Tibial nerve (tissue), 4 donors: ENCODE measurements around the gene GADD45G. TPM values are rescaled to one million over a fixed set of nuclear protein-coding genes. Genes with fewer than 3 reads are reported as not detected.

Experiments
- DNase-seq, 2 donors: peaks; one replicate each; pipeline ENCODE4 v3.0.0-alpha.2; 2019; ENCODE audit warnings: low spot score in 2 of 2
- H3K27ac ChIP-seq, 4 donors: fragments of 200-600 bp; sonication (generic) in 3 of 4; one replicate each; pipeline ENCODE4 v1.5.1; 2017 to 2019; ENCODE audit warnings: mild to moderate bottlenecking in 1 of 4
- H3K27me3 ChIP-seq, 2 donors: fragments of 200-600 bp; sonication (generic) in 1 of 2; one replicate each; pipeline versions ENCODE4 v1.5.1 to v1.6.0; 2017 to 2019
- H3K36me3 ChIP-seq, 3 donors: fragments of 200-600 bp; sonication (generic); one replicate each; pipeline ENCODE4 v1.5.1; 2018 to 2019
- H3K4me1 ChIP-seq, 4 donors: fragments of 200-600 bp; sonication (generic) in 3 of 4; one replicate each; pipeline ENCODE4 v1.5.1; 2017 to 2019
- H3K4me3 ChIP-seq, 4 donors: fragments of 200-600 bp; sonication (generic) in 3 of 4; one replicate each; pipeline ENCODE4 v1.5.1; 2017 to 2019; ENCODE audit warnings: mild to moderate bottlenecking in 1 of 4, moderate library complexity in 1 of 4
- H3K9me3 ChIP-seq, 4 donors: fragments of 200-600 bp; sonication (generic) in 3 of 4; one replicate each; pipeline ENCODE4 v1.5.1; 2017 to 2019
- CTCF ChIP-seq, 5 experiments: fragments of 200-600 bp in 3 of 5; fragments of 450-650 bp in 2 of 5; sonication (generic) in 3 of 5; IDR thresholded peaks; one replicate each; pipeline ENCODE4 v1.5.1; 2016 to 2019; ENCODE audit warnings: antibody characterized with exemption in 5 of 5, mild to moderate bottlenecking in 3 of 5, moderate library complexity in 2 of 5
- EP300 ChIP-seq, 2 donors: sonication (generic); formaldehyde crosslinking; IDR thresholded peaks; one replicate each; pipeline ENCODE4 v1.6.1; 2017; ENCODE audit warnings: antibody characterized with exemption in 2 of 2, mild to moderate bottlenecking in 1 of 2
- POLR2A ChIP-seq, 2 donors: fragments of 450-650 bp; IDR thresholded peaks; one replicate each; pipeline ENCODE4 v1.6.1; 2017; ENCODE audit warnings: antibody characterized with exemption in 2 of 2, mild to moderate bottlenecking in 2 of 2, moderate library complexity in 2 of 2
- WGBS, 2 donors: methylation state at CpG; one replicate each; pipeline ENCODE4 v1.1.5; 2018; 5-methylcytosine and 5-hydroxymethylcytosine counted together
- total RNA-seq, 4 donors: library from RNA; depleted of rRNA; stranded (reverse); fragments of >200 nt; gene quantifications; one replicate each; pipeline ENCODE4 v1.1.0, GENCODE V29; 2016

GADD45G gene
- total RNA-seq, 4 donors from 2014 or later, result 5.7 to 45.8 (median 26.8) TPM

GRCh38 chr9:89558948-89559347 is 45.9 kb upstream of the GADD45G start:
- no peaks in the 10 kb centered on the region for H3K27me3 ChIP-seq
- DNase-seq, result no peak
- H3K36me3 ChIP-seq, result no peaks in the 10 kb centered on the region
- H3K4me3 ChIP-seq, result no peak overlapping the region
- 63 to 75% methylated on average over 2 of the region's 2 CpGs for WGBS, 2 donors
- peaks cover 0 to 6% (median 3%) of the 10 kb centered on the region in 4 donors for H3K4me1 ChIP-seq
- no peak for TF ChIP-seq POLR2A (IDR thresholded peaks at IDR 0.05)
- no peak for TF ChIP-seq EP300 (IDR thresholded peaks at IDR 0.05)
- TF ChIP-seq CTCF (IDR thresholded peaks at IDR 0.05), result no peak
- no peaks in the 10 kb centered on the region for H3K9me3 ChIP-seq
- no peak overlapping the region for H3K27ac ChIP-seq

- no peaks in the 10 kb centered on the region for H3K27me3 ChIP-seq
These were observed 42.5 kb upstream of the GADD45G start for GRCh38 chr9:89562186-89562814.

GRCh38 chr9:89563571-89564345 is 41.1 kb upstream of the GADD45G start:
- no peaks in the 10 kb centered on the region for H3K4me1 ChIP-seq
- no peaks in the 10 kb centered on the region for H3K9me3 ChIP-seq
- no peak for DNase-seq
- no peaks in the 10 kb centered on the region for H3K36me3 ChIP-seq
- no peaks in the 10 kb centered on the region for H3K27me3 ChIP-seq
- WGBS, 2 donors, result 75 to 78% methylated on average over 15 of the region's 15 CpGs
- H3K4me3 ChIP-seq, result no peak overlapping the region
- H3K27ac ChIP-seq, result no peak overlapping the region
- TF ChIP-seq POLR2A (IDR thresholded peaks at IDR 0.05) (no peak), EP300 (IDR thresholded peaks at IDR 0.05) (no peak), CTCF (IDR thresholded peaks at IDR 0.05) (no peak)

More at GRCh38 chr9:89562186-89562814, 42.5 kb upstream of the GADD45G start:
- TF ChIP-seq CTCF (IDR thresholded peaks at IDR 0.05) (no peak), EP300 (IDR thresholded peaks at IDR 0.05) (no peak), POLR2A (IDR thresholded peaks at IDR 0.05) (no peak)
- WGBS, 2 donors, result 59 to 73% methylated on average over 10 of the region's 10 CpGs
- H3K4me3 ChIP-seq, result no peak overlapping the region
- DNase-seq, result no peak
- H3K9me3 ChIP-seq, result no peaks in the 10 kb centered on the region
- no peaks in the 10 kb centered on the region for H3K36me3 ChIP-seq
- no peak overlapping the region for H3K27ac ChIP-seq
- H3K4me1 ChIP-seq, result no peaks in the 10 kb centered on the region

- H3K27ac ChIP-seq, result no peak overlapping the region
- no peaks in the 10 kb centered on the region for H3K36me3 ChIP-seq
- DNase-seq, result no peak
- WGBS, 2 donors, result 63 to 65% methylated on average over 14 of the region's 14 CpGs
- H3K9me3 ChIP-seq, result no peaks in the 10 kb centered on the region
- H3K4me3 ChIP-seq, result no peak overlapping the region
- TF ChIP-seq POLR2A (IDR thresholded peaks at IDR 0.05) (no peak), CTCF (IDR thresholded peaks at IDR 0.05) (no peak), EP300 (IDR thresholded peaks at IDR 0.05) (no peak)
- H3K4me1 ChIP-seq, result no peaks in the 10 kb centered on the region
- H3K27me3 ChIP-seq, result no peaks in the 10 kb centered on the region
These were observed 40.4 kb upstream of the GADD45G start for GRCh38 chr9:89564346-89564878.

- DNase-seq, result no peak
- Histone ChIP-seq H3K4me3 (no peak overlapping the region), H3K9me3 (no peaks in the 10 kb centered on the region), H3K36me3 (no peaks in the 10 kb centered on the region), H3K27ac (no peak overlapping the region), H3K4me1 (no peaks in the 10 kb centered on the region), H3K27me3 (no peaks in the 10 kb centered on the region)
- no peak for TF ChIP-seq EP300 (IDR thresholded peaks at IDR 0.05)
- no peak for TF ChIP-seq CTCF (IDR thresholded peaks at IDR 0.05)
- no peak for TF ChIP-seq POLR2A (IDR thresholded peaks at IDR 0.05)
- WGBS, 2 donors, result 95% methylated on average over 2 of the region's 2 CpGs
These were observed 37.2 kb upstream of the GADD45G start for GRCh38 chr9:89567649-89568048.
